HTERT RPE-1 (cell line): ENCODE measurements around the gene KY.

ENCODE experiments used
- in situ Hi-C: fragments of 300-500 bp; cut with MboI; formaldehyde crosslinking; loops from 4 replicates; pipeline ENCODE4 v1.14.3; 2020; ENCODE audit warnings: low sequenced_read_pairs

The KY gene

GRCh38 chr3:134675726-134676256 is 25.0 kb upstream of the KY start:
- in situ Hi-C loops = no loop called here

DNA sequence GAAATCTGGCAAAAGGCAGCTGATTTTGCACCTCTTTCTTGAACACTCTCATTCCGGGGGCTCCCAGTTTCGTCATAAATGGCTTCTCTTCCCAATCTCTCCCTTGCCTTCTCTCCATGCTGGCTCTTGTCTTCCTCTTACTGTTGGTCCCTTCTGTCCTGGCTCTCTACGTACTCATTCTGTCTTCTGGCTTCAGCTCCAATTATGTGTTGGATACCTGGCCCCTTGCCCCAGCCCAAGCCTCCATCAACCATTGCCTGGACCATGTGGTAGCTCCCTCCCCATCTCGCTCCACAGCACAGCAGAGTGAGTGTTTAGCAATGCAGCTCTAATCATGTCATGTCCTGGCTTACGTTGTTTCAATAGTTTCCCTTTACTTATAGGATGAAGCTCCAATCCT is 21.7 kb upstream of the KY start:
- in situ Hi-C loops = no loop called here

DNA sequence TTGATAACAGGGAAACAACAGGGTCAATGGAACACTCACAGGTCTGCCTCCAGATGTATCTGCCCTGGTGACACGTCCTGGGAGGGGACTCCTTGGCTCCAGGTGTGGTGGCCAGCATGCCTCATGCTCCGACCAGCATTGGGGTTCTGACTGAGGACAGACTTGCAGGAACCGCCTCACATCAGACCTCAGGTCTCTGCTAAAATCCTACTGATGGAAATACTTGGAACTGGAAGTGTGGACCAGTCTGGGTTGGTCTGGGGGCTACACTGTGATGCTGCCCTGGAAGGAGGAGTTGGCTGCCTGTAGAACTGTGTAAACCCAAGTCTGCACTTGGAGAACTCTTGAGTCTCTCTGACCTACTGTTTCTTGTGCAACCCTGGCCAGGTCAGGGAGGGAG is 17.1 kb upstream of the KY start:
- in situ Hi-C loops = no loop called here

DNA sequence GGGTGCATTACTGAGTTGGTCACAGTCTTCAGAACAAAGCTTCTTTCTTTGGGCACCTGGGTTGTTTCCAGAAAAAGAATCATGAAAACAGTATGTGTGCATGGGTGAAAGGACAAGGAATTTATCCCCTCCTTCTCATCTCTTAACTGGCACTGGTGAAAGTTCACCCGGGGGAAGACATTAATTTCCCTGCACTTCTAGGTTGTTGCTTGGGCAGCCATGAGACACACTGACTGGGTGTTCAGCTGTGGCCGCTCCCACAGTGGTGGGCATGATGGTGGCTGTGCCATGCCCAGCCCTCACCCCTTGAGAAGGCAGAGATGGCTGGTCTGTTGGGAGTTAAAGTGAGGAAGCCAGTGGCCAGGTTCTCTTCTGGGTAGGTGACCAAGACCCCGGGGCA is 16.6 kb upstream of the KY start:
- in situ Hi-C loops = no loop called here

- in situ Hi-C loops = no loop called here
Observed at GRCh38 chr3:134666885-134667284, 16.1 kb upstream of the KY start.

- in situ Hi-C loops = no loop called here
Observed at GRCh38 chr3:134666466-134666865, 15.6 kb upstream of the KY start.

GRCh38 chr3:134666052-134666451 is 15.2 kb upstream of the KY start:
- in situ Hi-C loops = no loop called here

- in situ Hi-C loops = no loop called here
Observed at GRCh38 chr3:134665243-134665642, 14.4 kb upstream of the KY start.

DNA sequence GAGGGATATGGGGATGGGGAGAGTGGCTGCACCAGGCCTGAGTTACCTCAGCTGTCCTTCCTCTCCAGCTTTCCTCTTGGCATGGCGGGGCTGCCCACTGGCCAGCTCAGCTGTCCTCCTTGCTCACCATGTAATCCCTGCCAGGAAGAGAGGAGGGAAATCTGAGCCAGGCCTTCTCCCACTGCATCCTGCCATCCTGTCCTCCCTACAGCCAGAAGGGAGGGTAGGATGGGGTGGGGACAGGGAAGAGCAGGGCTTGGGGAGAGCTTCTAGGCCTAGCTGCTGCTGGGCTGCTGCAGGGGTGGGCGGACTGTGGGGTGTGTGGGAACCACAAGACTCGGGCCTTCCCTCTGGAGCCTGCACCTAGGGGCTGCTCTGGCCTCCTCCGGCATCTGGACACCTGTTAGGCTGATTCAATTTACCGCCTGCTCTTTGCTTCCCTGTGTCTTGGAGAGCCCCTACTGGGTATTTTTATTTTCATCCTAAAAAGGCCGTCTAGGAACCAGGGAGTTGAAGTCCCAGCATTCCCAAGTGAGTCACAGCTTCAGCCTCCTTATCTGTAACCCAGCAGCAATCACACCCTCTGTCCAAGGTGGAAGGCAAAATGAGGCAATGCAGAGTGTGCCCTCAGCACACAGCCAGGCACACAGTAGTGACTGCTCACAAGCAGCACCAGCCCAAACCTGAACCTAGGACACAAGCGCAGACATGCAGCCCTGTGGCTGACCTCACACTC is 13.1 kb upstream of the KY start:
- in situ Hi-C loops = no loop called here

DNA sequence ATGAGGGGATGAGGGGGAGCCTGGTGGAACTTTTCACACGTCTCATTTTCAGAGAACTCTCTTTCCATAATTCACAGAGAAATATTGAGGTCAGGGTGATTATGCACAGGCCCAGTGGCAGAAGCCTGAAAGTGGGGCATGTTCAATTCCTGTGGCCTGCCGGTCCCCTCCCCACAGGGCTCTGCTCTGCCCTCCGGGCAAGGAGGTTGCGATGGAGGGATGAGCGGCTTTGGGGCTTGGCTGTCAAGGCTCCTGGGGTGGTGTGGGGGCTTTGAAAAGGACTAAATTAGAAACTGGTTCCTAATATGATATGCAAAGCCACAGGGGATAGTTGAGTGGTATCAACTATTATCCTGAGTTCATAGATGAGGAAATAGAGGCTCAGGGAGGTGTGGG is 9.2 kb upstream of the KY start:
- in situ Hi-C loops = no loop called here

- in situ Hi-C loops = no loop called here
Observed at GRCh38 chr3:134659391-134660045, 8.7 kb upstream of the KY start.

- in situ Hi-C loops = no loop called here
Observed at GRCh38 chr3:134658555-134658954, 7.7 kb upstream of the KY start.

GRCh38 chr3:134656211-134656800 is 5.5 kb upstream of the KY start:
- in situ Hi-C loops = no loop called here

DNA sequence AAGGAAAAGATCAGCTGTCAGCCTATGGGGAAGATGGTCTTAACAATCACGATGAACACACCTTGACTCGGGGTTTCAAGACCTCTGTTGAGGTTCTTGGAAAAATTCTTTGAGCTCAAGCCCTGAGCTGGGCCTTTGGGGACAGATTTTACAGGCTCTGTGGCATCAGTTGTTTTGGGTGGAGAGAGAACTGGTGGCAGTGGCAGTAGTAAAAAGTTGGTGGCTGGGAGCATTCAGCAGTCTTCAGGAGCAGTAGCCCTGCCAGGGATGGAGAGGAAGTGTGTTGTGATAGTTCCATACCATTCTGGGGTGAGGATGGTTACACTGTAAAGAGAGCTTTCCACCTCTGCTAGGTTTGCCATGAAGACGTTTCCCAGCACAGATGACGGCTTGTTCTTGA is 4.9 kb upstream of the KY start:
- in situ Hi-C loops = no loop called here

GRCh38 chr3:134654031-134654430 is 3.2 kb upstream of the KY start:
- in situ Hi-C loops = no loop called here

DNA sequence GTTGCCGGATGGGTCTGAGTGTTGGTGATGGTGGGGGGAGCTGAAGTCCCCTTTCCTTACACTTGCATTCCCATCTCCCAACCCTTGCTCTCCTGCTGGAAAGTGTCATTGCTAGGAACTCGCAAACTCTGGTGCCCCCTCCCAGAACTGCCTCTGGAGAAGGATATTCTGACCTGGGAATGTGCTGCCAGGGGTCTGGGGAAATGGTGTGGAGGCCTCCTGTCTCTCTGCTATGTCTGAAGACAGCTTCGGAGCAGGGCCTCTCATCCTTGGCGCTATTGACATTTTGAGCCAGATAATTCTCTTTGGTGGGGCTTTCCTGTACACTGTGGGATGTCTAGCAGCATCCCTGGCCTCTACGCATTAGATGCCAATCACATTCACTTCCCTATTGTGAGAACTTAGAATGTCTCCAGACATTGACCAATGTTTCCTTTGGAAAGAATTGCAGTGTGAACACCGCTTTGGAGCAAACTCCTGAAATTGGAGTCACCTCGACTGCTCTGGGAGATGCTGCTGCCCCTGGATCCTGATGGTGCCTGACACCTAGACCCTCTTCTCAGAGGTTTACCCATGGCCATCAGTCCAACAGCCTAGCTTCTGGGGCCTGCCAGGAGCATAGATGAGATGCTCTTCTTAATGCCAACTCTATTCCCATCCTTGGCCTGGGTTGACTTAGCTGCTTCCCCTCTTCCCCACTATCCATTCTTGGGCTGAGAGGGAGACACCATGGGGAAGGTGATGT is 2.2 kb upstream of the KY start:
- in situ Hi-C loops = no loop called here

DNA sequence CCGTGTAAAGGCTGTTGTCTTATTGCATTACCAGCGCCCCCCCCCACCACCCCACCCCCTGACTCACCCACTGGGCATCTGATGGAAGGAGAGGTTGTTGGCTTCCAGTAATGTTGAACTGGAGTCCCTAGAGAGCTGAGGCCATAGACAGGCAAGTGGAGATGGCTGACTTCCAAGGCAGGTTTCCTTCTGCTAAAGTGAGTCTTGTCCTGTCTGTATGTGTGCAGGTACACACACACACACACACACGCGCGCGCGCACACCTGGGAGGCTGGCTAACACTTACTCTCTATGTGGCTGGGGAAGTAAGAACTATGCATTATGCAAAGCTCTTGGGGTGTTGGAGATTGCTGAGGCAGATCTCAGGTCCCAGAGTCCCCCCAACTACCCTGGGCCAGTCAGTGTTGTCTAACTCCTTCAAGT is 1.6 kb upstream of the KY start:
- in situ Hi-C loops = no loop called here

- in situ Hi-C loops = no loop called here
Observed at GRCh38 chr3:134651347-134652041, 672 bp upstream of the KY start.

- in situ Hi-C loops = no loop called here
Observed at GRCh38 chr3:134649106-134649705, 1.6 kb downstream of the KY start.
